Left lobe of liver (tissue), 1 donor: Measurements from ENCODE around the gene GRK4. TPM values are rescaled to one million over a fixed set of nuclear protein-coding genes. Genes with fewer than 3 reads are reported as not detected.

Experiments
- total RNA-seq: library from RNA; stranded (reverse); gene quantifications from one replicate; pipeline ENCODE4 v1.2.1, GENCODE V29; 2021
- donor health status: DM: no; HTN: yes; CAD: no.

GRK4 gene
- total RNA-seq, 1 donor from 2014 or later: 3.2 TPM

Other genes starting within 250 kb of the GRK4 start
- 13.1 TPM for gene TNIP2, start 207.2 kb upstream of the GRK4 start, total RNA-seq
- 59.8 TPM for gene SH3BP2, start 170.5 kb upstream of the GRK4 start, total RNA-seq
- gene ADD1, start 119.7 kb upstream of the GRK4 start, total RNA-seq: 113 TPM
- 18.7 TPM for gene NOP14, start 165 bp upstream of the GRK4 start, total RNA-seq
- not detected for gene HTT-AS, start 111.0 kb downstream of the GRK4 start, total RNA-seq
- gene HTT, start 111.1 kb downstream of the GRK4 start, total RNA-seq: 25.1 TPM